Endothelial cell of umbilical vein (primary cell): ENCODE results near the gene SETSIP. TPM values are rescaled to one million over a fixed set of nuclear protein-coding genes. Genes with fewer than 3 reads are reported as not detected.
"Not testable (repeated sequence)": the region's sequence is repeated elsewhere in the genome, so short reads cannot be mapped to it uniquely, and the experiment has no call there.

Experiments
- BruUV-seq: library from RNA; stranded (reverse); fragments of 400-500 nt; replicated peaks from 2 replicates; lab custom pipeline; 2021; lab: Mats Ljungman, UMichigan
- CTCF ChIA-PET: fragments of 300-600, 350-600 bp; sonication (Branson Sonifier 250); formaldehyde crosslinking; loops from one replicate; lab custom pipeline; 2021; ENCODE audit warnings: antibody characterized with exemption, inconsistent platforms; lab: Charles Lee
- POLR2A ChIA-PET: fragments of 300-600, 350-600 bp; sonication (Branson Sonifier 250); formaldehyde crosslinking; loops from one replicate; lab custom pipeline; 2021; ENCODE audit warnings: antibody characterized with exemption, inconsistent platforms; lab: Charles Lee
- DNase-seq: peaks from one replicate; pipeline ENCODE4 v3.0.0-alpha.2; 2011; ENCODE audit warnings: low read depth, low spot score
- FAIRE-seq: peaks from 2 replicates; lab custom pipeline; 2011; peaks lifted over from hg19 to GRCh38; lab: Jason Lieb, UNC
- H2AFZ ChIP-seq: 2 replicates; pipeline ENCODE4 v1.6.0; 2012; ENCODE audit warnings: low read depth, low read length, control low read depth, inconsistent platforms
- H3K27ac ChIP-seq: 2 replicates; pipeline ENCODE4 v1.5.1; 2011; ENCODE audit warnings: low read depth, mild to moderate bottlenecking, control low read depth, low read length, moderate library complexity; ENCODE audit not compliant: insufficient read depth
- H3K27me3 ChIP-seq, 2 experiments: 2 replicates each; pipeline versions ENCODE4 v1.6.0 to v1.6.1; 2011; ENCODE audit warnings: low read length in 2 of 2, mixed read lengths in 1 of 2; ENCODE audit not compliant: control insufficient read depth in 2 of 2, insufficient read depth in 2 of 2
- H3K36me3 ChIP-seq, 2 experiments: 2 replicates in 1 of 2; 3 replicates in 1 of 2; pipeline ENCODE4 v1.5.1; 2011; ENCODE audit warnings: low read length in 2 of 2, mild to moderate bottlenecking in 1 of 2, moderate library complexity in 1 of 2; ENCODE audit not compliant: control insufficient read depth in 2 of 2, insufficient read depth in 2 of 2; ENCODE audit errors: extremely low read depth in 1 of 2
- H3K4me1 ChIP-seq: 3 replicates; pipeline ENCODE4 v1.5.1; 2011; ENCODE audit warnings: mild to moderate bottlenecking, low read length; ENCODE audit not compliant: control insufficient read depth, insufficient read depth; ENCODE audit errors: extremely low read depth
- H3K4me2 ChIP-seq: 2 replicates; pipeline ENCODE4 v1.6.1; 2011; ENCODE audit warnings: low read length, control low read depth, mixed read lengths; ENCODE audit not compliant: insufficient read depth
- H3K4me3 ChIP-seq, 3 experiments: fragments of 200-600 bp in 1 of 3; sonication (generic), shearing (Covaris generic) in 1 of 3; replicated peaks in 1 of 3; 2 replicates each; pipeline ENCODE4 v1.5.1; 2011 to 2016; ENCODE audit warnings: control low read depth in 3 of 3, low read length in 3 of 3, mild to moderate bottlenecking in 2 of 3, inconsistent platforms in 1 of 3, low read depth in 1 of 3, moderate library complexity in 1 of 3; ENCODE audit not compliant: insufficient read depth in 1 of 3
- H3K79me2 ChIP-seq: 2 replicates; pipeline ENCODE4 v1.6.0; 2012; ENCODE audit warnings: low read length, inconsistent platforms; ENCODE audit not compliant: control insufficient read depth, insufficient read depth
- H3K9ac ChIP-seq: replicated peaks from 2 replicates; pipeline ENCODE3; 2011; ENCODE audit warnings: low read length, control low read depth; ENCODE audit not compliant: insufficient read depth; ENCODE audit errors: extremely low read depth
- H3K9me1 ChIP-seq: replicated peaks from 3 replicates; pipeline ENCODE4 v1.6.0; 2011; ENCODE audit warnings: mild to moderate bottlenecking, low read length; ENCODE audit not compliant: control insufficient read depth, insufficient read depth; ENCODE audit errors: extremely low read depth
- H3K9me3 ChIP-seq: replicated peaks from 2 replicates; pipeline ENCODE4 v1.5.1; 2012; ENCODE audit warnings: low read length, inconsistent platforms; ENCODE audit not compliant: control insufficient read depth, insufficient read depth
- H4K20me1 ChIP-seq: replicated peaks from 2 replicates; pipeline ENCODE3; 2011; ENCODE audit warnings: mild to moderate bottlenecking, low read length; ENCODE audit not compliant: control insufficient read depth, insufficient read depth; ENCODE audit errors: extremely low read depth
- EZH2 ChIP-seq: IDR thresholded peaks from 2 replicates; pipeline ENCODE4 v1.6.1; 2012; ENCODE audit warnings: borderline replicate concordance, low read depth, mild to moderate bottlenecking, moderate library complexity, low read length, inconsistent platforms; ENCODE audit not compliant: severe bottlenecking
- FOS ChIP-seq: IDR thresholded peaks from 2 replicates; pipeline ENCODE4 v1.6.1; 2011; ENCODE audit warnings: mild to moderate bottlenecking, low read length, moderate library complexity, borderline replicate concordance; ENCODE audit not compliant: insufficient read depth
- GATA2 ChIP-seq: IDR thresholded peaks from 2 replicates; pipeline ENCODE4 v1.7.0; 2011; ENCODE audit warnings: low read depth, mild to moderate bottlenecking, moderate library complexity, mixed read lengths, low read length; ENCODE audit not compliant: insufficient read length, insufficient read depth
- JUN ChIP-seq: IDR thresholded peaks from 2 replicates; pipeline ENCODE4 v1.6.1; 2011; ENCODE audit warnings: borderline replicate concordance, low read depth; ENCODE audit not compliant: insufficient read length, insufficient read depth
- MYC ChIP-seq: IDR thresholded peaks from one replicate; pipeline ENCODE4 v1.6.1; 2011; ENCODE audit warnings: mild to moderate bottlenecking, low read depth, low read length
- POLR2A ChIP-seq: IDR thresholded peaks from 2 replicates; pipeline ENCODE4 v1.6.1; 2012; ENCODE audit warnings: low read depth, mild to moderate bottlenecking, control low read depth, low read length
- POLR2AphosphoS5 ChIP-seq: IDR thresholded peaks from 2 replicates; pipeline ENCODE4 v1.6.1; 2012; ENCODE audit warnings: low read depth, mild to moderate bottlenecking, control low read depth, low read length, moderate library complexity; ENCODE audit not compliant: insufficient read depth
- dilution Hi-C: fragments of 300-500 bp; cut with MboI; formaldehyde crosslinking; loops from one replicate; pipeline ENCODE4 v1.15.0; 2019; ENCODE audit warnings: low sequenced_read_pairs; ENCODE audit not compliant: extremely low pct_ligation_motif_present
- intact Hi-C: fragments of 100-400 bp; cut with micrococcal nuclease; formaldehyde crosslinking; loops from one replicate; pipeline ENCODE4 v1.10.0; 2022
- polyA plus RNA-seq, 4 experiments: library from polyadenylated mRNA; depleted of rRNA in 3 of 4; stranded (reverse) in 3 of 4; unstranded in 1 of 4; fragments of >200 nt; gene quantifications; 2 replicates each; pipeline versions ENCODE4 v1.2.1 to v1.2.3, GENCODE V29; 2011 to 2012; ENCODE audit warnings: missing spikeins in 1 of 4
- total RNA-seq: library from RNA; stranded (reverse); gene quantifications from 2 replicates; pipeline ENCODE4 v1.2.3, GENCODE V29; 2021
- TF ChIP-seq, protein P1 (sequence below), 2 donors: IDR thresholded peaks; 1 replicate in 1 of 2; 2 replicates in 1 of 2; pipeline ENCODE4 v1.5.1; 2011; ENCODE audit warnings: low read length in 2 of 2, mild to moderate bottlenecking in 2 of 2, moderate library complexity in 2 of 2, control low read depth in 1 of 2, inconsistent platforms in 1 of 2, low read depth in 1 of 2; ENCODE audit not compliant: insufficient read depth in 1 of 2; ENCODE audit errors: extremely low read depth in 1 of 2
- TF ChIP-seq, protein P2 (sequence below): IDR thresholded peaks from 2 replicates; pipeline ENCODE4 v1.6.1; 2011; ENCODE audit not compliant: insufficient read depth, insufficient read length

SETSIP gene
- total and polyA plus RNA-seq, 2 donors (not counting 3 experiments of a cell fraction or from before 2014, with no cell fraction given), result not detected

DNA sequence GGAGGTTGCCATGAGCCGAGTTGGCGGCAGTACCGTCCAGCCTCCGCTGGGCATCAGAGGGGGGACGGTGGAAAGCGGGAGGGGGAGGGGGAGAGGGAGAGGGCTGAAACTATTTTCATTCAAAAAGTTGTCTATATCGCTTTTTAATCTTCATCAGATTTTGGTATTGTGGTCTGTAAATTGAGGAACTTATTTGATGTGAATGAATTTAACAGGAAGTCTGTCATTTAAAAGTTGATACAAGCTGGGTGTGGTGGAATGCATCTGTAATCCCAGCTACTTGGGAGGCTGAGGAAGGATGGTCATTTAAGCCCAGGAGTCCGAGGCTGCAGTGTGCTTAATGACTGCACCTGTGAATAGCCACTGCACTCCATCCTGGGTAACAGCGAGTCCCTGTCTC is 48.4 kb downstream of the SETSIP start:
- Histone ChIP-seq H3K9me3 (no peaks in the 10 kb centered on the region), H3K4me2 (no peak overlapping the region), H3K4me1 (peaks cover 21% of the 10 kb centered on the region), H3K9me1 (no peaks in the 10 kb centered on the region), H4K20me1 (no peaks in the 10 kb centered on the region), H3K27ac (no peak overlapping the region), H3K36me3 (no peaks in the 10 kb centered on the region), H3K79me2 (no peaks in the 10 kb centered on the region), H3K27me3 (no peaks in the 10 kb centered on the region), H3K9ac (no peak overlapping the region), H2AFZ (no peak overlapping the region), H3K4me3 (no peak overlapping the region)
- FAIRE-seq, result no peak
- no peak for DNase-seq
- CTCF ChIA-PET, result no interaction called here
- POLR2A ChIA-PET, result no interaction called here
- dilution Hi-C loops (no loop called here), intact Hi-C loops (no loop called here)
- TF ChIP-seq POLR2A, result no peak
- TF ChIP-seq MYC, result no peak
- no peak for TF ChIP-seq FOS
- no peak for TF ChIP-seq GATA2
- TF ChIP-seq POLR2AphosphoS5, result no peak
- TF ChIP-seq, protein P1, sequence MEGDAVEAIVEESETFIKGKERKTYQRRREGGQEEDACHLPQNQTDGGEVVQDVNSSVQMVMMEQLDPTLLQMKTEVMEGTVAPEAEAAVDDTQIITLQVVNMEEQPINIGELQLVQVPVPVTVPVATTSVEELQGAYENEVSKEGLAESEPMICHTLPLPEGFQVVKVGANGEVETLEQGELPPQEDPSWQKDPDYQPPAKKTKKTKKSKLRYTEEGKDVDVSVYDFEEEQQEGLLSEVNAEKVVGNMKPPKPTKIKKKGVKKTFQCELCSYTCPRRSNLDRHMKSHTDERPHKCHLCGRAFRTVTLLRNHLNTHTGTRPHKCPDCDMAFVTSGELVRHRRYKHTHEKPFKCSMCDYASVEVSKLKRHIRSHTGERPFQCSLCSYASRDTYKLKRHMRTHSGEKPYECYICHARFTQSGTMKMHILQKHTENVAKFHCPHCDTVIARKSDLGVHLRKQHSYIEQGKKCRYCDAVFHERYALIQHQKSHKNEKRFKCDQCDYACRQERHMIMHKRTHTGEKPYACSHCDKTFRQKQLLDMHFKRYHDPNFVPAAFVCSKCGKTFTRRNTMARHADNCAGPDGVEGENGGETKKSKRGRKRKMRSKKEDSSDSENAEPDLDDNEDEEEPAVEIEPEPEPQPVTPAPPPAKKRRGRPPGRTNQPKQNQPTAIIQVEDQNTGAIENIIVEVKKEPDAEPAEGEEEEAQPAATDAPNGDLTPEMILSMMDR (IDR thresholded peaks at IDR 0.05; ENCODE audit: extremely low read depth in 1 of 2, insufficient read depth in 1 of 2, low read depth in 1 of 2, low read length in 2 of 2), result no peak
- TF ChIP-seq EZH2, result no peak
- TF ChIP-seq JUN, result no peak
- TF ChIP-seq, protein P2, sequence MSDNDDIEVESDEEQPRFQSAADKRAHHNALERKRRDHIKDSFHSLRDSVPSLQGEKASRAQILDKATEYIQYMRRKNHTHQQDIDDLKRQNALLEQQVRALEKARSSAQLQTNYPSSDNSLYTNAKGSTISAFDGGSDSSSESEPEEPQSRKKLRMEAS, result no peak
- no TSS peak for BruUV-seq

DNA sequence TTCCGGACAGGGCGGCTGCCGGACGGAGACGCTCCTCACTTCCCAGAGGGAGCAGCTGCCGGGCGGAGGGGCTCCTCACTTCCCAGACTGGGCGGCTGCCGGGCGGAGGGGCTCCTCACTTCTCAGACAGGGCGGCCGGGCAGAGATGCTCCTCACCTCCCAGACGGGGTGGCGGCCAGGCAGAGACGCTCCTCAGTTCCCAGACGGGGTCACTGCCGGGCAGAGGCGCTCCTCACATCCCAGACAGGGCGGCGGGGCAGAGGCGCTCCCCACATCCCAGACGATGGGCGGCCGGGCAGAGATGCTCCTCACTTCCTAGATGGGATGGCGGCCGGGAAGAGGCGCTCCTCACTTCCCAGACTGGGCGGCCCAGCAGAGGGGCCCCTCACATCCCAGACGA is 49.2 kb downstream of the SETSIP start:
- BruUV-seq, CTCF ChIA-PET: not testable (repeated sequence)

More for the DNA sequence above, 49.2 kb downstream of the SETSIP start:
- H3K27ac ChIP-seq, H3K79me2 ChIP-seq, POLR2A ChIA-PET, H3K27me3 ChIP-seq, H3K9me3 ChIP-seq, dilution Hi-C loops, H4K20me1 ChIP-seq, H3K9ac ChIP-seq, H3K9me1 ChIP-seq, H3K4me3 ChIP-seq, H2AFZ ChIP-seq, intact Hi-C loops, DNase-seq, FAIRE-seq, H3K36me3 ChIP-seq, H3K4me2 ChIP-seq: not testable (repeated sequence)
- peaks cover 16% of the 10 kb centered on the region for H3K4me1 ChIP-seq
